ENCODE data around the gene PTPRA.
"Not testable (repeated sequence)": the region's sequence is repeated elsewhere in the genome, so short reads cannot be mapped to it uniquely, and the experiment has no call there.

The PTPRA gene

DNA sequence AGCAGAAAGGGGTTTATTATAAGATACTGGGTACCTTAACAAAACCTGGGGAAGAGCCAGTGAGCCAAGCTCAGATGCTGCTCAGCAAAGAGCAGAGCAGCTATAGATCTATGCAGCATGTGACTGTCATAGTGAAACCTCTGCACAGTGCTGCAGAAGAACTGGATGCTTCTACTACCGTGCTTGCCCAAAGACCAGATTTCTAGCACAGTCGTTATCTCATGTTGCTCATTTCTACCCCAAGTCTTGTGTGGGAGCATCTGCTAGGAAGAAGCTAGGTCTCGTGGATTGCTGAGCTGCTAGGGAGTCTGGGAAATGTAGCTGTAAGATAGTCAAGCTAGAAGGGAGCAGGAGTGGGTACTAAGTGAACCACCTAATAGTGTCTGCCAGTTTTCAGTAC lies 138.5 kb downstream of the PTPRA start:
- no peak for DNase-seq

DNA sequence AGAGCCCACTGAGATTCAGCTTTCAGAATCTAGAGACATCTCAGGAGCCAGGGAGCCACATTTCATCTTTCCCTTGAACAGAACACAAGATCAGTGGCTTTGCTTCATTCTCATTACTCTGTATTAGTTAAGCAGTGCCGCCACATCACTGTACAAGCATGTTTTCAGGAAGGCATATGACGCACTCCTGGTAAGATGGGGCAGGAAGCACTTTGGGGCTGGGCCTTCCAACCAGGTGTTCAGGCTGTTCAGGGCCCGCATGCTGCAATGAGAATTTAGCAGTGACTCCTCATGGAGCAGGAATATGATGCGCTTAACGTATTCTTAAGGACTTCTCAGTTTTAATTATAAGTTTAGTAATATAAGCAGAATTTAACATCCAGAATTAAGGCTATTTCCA lies 140.5 kb downstream of the PTPRA start:
- no peak for DNase-seq

DNA sequence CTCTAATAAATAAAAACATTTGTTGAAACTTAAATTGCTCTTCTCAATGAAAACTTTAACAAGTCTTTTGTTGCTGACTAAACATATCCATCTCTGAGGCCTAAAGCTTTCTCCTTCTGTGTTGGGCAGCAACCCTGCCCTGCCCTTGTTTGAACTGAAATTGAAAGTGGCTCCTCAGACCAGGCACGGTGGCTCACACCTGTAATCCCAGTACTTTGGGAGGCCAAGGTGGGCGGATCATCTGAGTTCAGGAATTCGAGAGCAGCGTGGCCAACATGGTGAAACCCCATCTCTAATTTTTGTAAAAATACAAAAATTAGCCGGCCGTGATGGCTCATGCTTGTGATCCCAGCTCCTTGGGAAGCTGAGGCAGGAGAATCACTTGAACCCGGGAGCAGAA lies 140.9 kb downstream of the PTPRA start:
- no peak for DNase-seq

GRCh38 chr20:3014662-3015061 lies 141.4 kb downstream of the PTPRA start:
- DNase-seq: no peak

DNA sequence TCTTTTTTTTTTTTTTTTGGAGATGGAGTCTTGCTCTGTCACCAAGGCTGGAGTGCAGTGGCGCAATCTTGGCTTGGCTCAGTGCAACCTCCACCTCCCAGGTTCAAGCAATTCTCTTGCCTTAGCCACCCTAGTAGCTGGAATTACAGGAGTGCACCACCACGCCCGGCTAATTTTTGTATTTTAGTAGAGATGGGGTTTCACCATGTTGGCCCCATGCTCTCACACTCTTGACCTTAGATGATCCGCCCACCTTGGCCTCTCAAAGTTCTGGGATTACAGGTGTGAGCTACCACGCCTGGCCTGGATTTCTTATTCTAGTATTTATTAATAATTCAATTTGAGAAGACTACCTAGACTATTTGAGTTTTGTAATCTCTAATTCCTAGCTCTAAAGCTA lies 142.0 kb downstream of the PTPRA start:
- not testable (repeated sequence) for DNase-seq

DNA sequence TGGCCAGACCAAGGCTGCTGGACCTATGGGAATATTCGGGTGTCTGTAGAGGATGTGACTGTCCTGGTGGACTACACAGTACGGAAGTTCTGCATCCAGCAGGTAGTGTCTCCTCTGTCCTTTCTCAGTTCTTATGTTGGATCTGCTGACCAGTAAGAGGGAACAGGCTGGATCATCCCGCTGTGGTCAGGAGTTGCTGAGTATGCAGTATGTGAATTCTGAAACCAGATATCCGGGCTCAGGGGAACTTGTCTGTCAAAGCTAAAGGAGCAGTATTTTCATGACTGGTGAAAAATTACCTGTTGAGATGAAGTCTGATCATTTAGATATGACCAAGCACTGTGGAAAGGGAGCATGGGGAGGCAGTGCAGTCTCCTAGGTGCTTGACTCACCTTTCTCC lies 148.0 kb downstream of the PTPRA start:
- DNase-seq: no peak

DNA sequence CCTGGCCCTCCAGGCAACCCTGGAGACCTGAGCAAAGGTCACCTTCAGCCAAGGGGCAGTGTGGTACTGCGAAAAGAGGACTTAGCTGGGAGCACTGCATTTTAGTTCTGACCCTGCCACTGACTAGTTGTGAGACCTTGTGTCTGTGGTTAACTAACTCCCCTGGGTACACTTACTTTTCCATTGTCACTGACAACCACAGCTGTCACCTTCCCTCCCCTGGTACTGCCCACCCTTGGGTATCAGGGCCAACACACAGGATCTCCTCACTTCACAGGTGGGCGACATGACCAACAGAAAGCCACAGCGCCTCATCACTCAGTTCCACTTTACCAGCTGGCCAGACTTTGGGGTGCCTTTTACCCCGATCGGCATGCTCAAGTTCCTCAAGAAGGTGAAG lies 148.5 kb downstream of the PTPRA start:
- no peak for DNase-seq

DNA sequence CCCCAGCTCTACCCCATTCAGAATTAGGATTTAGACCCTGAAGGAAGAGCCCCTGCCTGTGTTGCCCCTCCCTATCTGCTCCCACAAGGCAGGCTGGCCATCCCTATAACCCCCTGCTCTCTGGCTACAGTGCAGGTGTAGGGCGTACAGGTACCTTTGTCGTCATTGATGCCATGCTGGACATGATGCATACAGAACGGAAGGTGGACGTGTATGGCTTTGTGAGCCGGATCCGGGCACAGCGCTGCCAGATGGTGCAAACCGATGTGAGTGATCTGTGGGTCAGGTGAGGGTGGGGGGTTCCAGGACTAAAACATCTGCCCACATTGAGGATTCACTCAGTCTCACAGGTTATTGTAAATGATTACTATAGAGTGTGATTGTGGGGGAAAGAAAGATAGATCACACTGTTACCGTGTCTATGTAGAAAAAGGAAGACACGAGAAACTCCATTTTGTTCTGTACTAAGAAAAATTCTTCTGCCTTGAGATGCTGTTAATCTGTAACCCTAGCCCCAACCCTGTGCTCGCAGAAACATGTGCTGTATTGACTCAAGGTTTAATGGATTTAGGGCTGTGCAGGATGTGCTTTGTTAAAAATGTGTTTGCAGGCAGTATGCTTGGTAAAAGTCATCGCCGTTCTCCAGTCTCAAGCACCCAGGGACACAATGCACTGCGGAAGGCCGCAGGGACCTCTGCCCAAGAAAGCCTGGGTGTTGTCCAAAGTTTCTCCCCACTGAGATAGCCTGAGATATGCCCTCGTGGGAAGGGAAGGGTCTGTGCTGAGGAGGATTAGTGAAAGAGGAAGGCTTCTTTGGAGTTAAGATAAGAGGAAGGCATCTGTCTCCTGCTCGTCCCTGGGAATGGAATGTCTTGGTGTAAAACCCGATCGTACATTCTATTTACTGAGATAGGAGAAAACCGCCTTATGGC lies 149.5 kb downstream of the PTPRA start:
- not testable (repeated sequence) for DNase-seq

- no peak for DNase-seq
These were observed 154.7 kb downstream of the PTPRA start for GRCh38 chr20:3027987-3028386.

DNA sequence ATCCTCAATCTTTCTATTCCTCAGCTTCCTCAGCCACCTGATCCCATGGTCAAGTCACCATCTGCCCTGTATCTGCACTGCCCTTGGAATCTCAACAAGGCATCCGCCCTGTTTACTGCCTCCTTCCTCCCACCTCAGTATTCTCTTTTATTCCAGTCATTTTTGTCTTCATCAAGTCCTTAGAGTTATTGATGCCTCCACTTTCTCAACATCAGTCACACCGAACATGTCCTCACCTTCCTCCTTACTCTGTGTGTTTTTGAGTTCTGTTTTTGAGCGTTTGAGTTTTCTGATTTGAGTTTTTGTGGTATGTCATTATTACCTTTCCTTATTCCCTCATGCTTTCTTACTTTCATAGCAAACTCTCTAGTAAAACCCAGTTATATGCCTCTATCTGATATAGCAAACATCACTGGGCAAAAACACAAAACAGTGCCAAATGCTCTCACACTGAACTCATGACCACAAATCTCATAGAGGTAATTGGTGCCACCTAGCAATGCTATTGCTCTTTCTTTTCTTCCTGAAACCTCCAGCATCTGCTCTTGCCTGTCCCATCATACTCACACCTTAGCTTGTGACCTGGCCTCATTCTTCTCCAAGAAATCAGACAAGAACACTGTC lies 158.4 kb downstream of the PTPRA start:
- DNase-seq: no peak

- no peak for DNase-seq
These were observed 159.3 kb downstream of the PTPRA start for GRCh38 chr20:3032624-3033023.

GRCh38 chr20:3037654-3038053 lies 164.4 kb downstream of the PTPRA start:
- DNase-seq: no peak

GRCh38 chr20:3038454-3038853 lies 165.2 kb downstream of the PTPRA start:
- DNase-seq: no peak

DNA sequence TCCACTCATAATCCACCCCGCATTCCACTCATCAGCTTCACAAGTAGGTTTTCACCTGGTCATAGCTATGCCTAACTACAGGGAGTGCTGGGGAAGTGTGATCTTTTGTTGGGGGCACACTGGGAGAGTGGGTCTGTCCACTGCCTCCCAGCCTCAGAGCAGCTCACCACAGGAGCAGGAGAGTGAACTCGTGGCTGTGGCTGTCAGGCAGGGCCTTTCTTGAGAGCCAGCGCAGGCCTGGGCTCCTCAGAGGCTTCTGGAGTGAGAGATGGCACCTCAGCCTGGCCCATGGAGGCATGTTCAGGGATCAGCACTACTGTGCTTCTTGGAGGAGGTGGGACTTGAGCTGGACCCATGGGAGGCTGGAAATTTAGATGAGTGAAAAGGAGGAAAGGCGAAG lies 166.1 kb downstream of the PTPRA start:
- DNase-seq: no peak

GRCh38 chr20:3040086-3040485 lies 166.8 kb downstream of the PTPRA start:
- DNase-seq: no peak

DNA sequence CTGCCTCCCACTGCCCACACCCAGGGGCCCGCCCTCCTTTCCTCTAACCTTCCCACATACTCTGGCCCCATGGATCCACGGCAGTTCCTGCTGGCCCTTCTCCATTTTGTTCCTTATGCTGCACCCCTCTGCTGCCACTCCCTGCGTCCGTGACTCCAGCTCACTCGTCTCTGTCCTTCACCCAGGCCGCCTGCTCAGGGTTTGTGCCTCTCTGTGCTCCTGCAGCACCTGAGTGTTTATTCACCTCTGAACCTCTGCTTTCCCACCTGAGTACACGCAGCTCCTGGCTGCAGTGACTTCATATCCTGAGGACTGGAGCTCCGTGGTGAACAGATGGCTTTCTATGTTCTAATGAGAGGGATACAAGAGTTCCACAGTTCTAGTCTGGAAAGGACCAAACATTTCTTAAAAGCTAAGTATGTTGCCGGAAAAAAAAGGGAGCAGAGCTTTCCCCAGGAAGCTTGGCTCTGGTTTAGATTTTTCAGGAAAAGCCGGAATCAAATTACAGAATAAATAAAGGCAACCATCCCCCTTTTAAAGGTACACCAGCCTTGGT lies 168.7 kb downstream of the PTPRA start:
- DNase-seq: no peak

- DNase-seq: no peak
These were observed 169.3 kb downstream of the PTPRA start for GRCh38 chr20:3042625-3043024.

DNA sequence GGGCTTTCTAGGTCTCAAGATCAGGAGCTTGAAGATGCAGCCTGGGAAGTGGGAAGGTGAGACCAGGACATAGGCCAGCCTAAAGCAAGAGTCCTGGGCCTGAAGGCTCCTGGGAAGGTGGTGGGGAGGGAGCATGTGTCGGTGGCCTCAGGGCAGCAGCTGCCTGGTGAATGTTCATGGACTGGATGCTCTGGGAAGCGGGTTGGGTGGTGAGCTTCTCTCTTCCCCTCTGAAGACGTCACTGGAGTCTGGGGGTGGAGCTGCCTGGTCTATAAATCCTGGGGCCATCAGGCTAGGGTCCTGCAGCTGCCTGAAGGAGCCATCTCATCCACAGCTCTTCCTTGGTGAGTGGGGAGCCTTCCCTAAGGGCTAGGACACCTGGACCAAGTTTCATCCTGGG lies 170.0 kb downstream of the PTPRA start, which contains the start of gene GNRH2:
GNRH2 (plus strand) TSS at position 301 of the 400 bp plus-strand sequence. CDS start 793 bp downstream, outside the sequence.
- no peak for DNase-seq

DNA sequence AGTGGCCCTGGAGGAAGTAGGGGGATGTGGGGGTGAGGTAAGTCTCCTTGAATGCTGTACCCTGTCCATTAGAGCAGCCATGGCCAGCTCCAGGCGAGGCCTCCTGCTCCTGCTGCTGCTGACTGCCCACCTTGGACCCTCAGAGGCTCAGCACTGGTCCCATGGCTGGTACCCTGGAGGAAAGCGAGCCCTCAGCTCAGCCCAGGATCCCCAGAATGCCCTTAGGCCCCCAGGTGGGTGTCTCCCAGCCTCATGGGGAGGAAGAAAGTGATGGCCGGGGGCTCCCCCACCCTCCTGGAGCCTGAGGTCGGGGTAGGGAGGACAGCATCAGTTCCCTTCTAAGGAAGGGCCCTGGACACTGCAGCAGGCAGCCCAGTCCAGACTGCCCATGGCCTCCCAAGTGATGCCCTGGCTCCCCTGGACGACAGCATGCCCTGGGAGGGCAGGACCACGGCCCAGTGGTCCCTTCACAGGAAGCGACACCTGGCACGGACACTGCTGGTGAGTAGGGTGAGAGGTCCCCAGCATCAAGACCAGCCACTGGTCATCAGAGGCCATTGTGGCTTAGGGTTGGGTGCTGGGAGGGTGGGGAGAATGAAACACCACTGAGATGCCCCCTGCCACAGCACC lies 171.2 kb downstream of the PTPRA start:
- no peak for DNase-seq

- peak; percentile 83 for DNase-seq
These were observed 171.9 kb downstream of the PTPRA start for GRCh38 chr20:3045042-3045815.

GRCh38 chr20:3045816-3046676 lies 172.8 kb downstream of the PTPRA start, which contains the start of gene MRPS26:
TSS of gene MRPS26 (plus strand) at chr20:3046052. CDS start at chr20:3046069, 17 bp downstream.
- DNase-seq: peak; percentile 83
